Liver (tissue), 9 donors: ENCODE results near the gene PLCB2. TPM values are rescaled to one million over a fixed set of nuclear protein-coding genes. Genes with fewer than 3 reads are reported as not detected.

Experiments
- DNase-seq: peaks from one replicate; pipeline ENCODE4 v3.0.0-alpha.2; 2017; ENCODE audit warnings: low spot score
- H3K27ac ChIP-seq, 2 donors: one replicate each; pipeline ENCODE4 v1.7.0; 2013; ENCODE audit warnings: inconsistent platforms in 2 of 2, low read length in 2 of 2, control low read depth in 1 of 2, low read depth in 1 of 2, mild to moderate bottlenecking in 1 of 2
- H3K27me3 ChIP-seq, 4 donors: one replicate each; pipeline versions ENCODE4 v1.6.1 to v1.7.0; 2013; ENCODE audit warnings: low read length in 3 of 4, inconsistent platforms in 1 of 4, mild to moderate bottlenecking in 1 of 4, moderate library complexity in 1 of 4; ENCODE audit not compliant: control insufficient read depth in 4 of 4, insufficient read depth in 4 of 4
- H3K36me3 ChIP-seq, 4 donors: one replicate each; pipeline versions ENCODE4 v1.6.1 to v1.7.0; 2013; ENCODE audit warnings: low read length in 3 of 4, mild to moderate bottlenecking in 3 of 4, low read depth in 1 of 4, moderate library complexity in 1 of 4; ENCODE audit not compliant: control insufficient read depth in 4 of 4, insufficient read depth in 3 of 4
- H3K4me1 ChIP-seq, 4 donors: one replicate each; pipeline versions ENCODE4 v1.6.1 to v1.7.0; 2013; ENCODE audit warnings: low read length in 3 of 4, mild to moderate bottlenecking in 3 of 4, moderate library complexity in 1 of 4; ENCODE audit not compliant: control insufficient read depth in 4 of 4, insufficient read depth in 4 of 4
- H3K4me3 ChIP-seq, 3 donors: one replicate each; pipeline versions ENCODE4 v1.6.1 to v1.7.0; 2013; ENCODE audit warnings: low read length in 3 of 3, control low read depth in 1 of 3, low read depth in 1 of 3, mild to moderate bottlenecking in 1 of 3
- H3K9ac ChIP-seq, 2 donors: one replicate each; pipeline ENCODE4 v1.7.0; 2013; ENCODE audit warnings: low read length in 2 of 2, mild to moderate bottlenecking in 2 of 2, moderate library complexity in 2 of 2, control low read depth in 1 of 2, low read depth in 1 of 2
- H3K9me3 ChIP-seq, 4 donors: one replicate each; pipeline versions ENCODE4 v1.6.1 to v1.7.0; 2013; ENCODE audit warnings: low read length in 3 of 4; ENCODE audit not compliant: control insufficient read depth in 4 of 4
- EGR1 ChIP-seq, 2 donors: IDR thresholded peaks; 2 replicates each; pipeline ENCODE4 v1.6.1; 2016 to 2018; ENCODE audit warnings: antibody characterized with exemption in 2 of 2, low read depth in 2 of 2
- FOXA1 ChIP-seq: IDR thresholded peaks from 2 replicates; pipeline ENCODE4 v1.6.1; 2016; ENCODE audit warnings: antibody characterized with exemption
- FOXA2 ChIP-seq: IDR thresholded peaks from 2 replicates; pipeline ENCODE4 v1.6.1; 2016; ENCODE audit warnings: antibody characterized with exemption
- GABPA ChIP-seq, 2 donors: IDR thresholded peaks in 1 of 2; conservative IDR thresholded peaks in 1 of 2; 2 replicates each; pipeline ENCODE4 v1.6.1; 2016; ENCODE audit warnings: antibody characterized with exemption in 2 of 2, mild to moderate bottlenecking in 1 of 2, moderate library complexity in 1 of 2
- HNF4A ChIP-seq, 2 donors: conservative IDR thresholded peaks; 2 replicates each; pipeline ENCODE4 v1.6.1; 2016; ENCODE audit warnings: antibody characterized with exemption in 2 of 2, mild to moderate bottlenecking in 2 of 2
- HNF4G ChIP-seq: IDR thresholded peaks from 2 replicates; pipeline ENCODE4 v1.6.1; 2016; ENCODE audit warnings: antibody characterized with exemption
- JUND ChIP-seq, 2 donors: IDR thresholded peaks; 2 replicates each; pipeline ENCODE4 v1.6.1; 2016; ENCODE audit warnings: antibody characterized with exemption in 2 of 2
- NR2F2 ChIP-seq: IDR thresholded peaks from 2 replicates; pipeline ENCODE4 v1.6.1; 2016; ENCODE audit warnings: antibody characterized with exemption
- RAD21 ChIP-seq, 2 donors: IDR thresholded peaks; 2 replicates each; pipeline ENCODE4 v1.6.1; 2016; ENCODE audit warnings: antibody characterized with exemption in 2 of 2, mild to moderate bottlenecking in 2 of 2
- RXRA ChIP-seq, 2 donors: IDR thresholded peaks; 2 replicates each; pipeline ENCODE4 v1.6.1; 2017 to 2018; ENCODE audit warnings: antibody characterized with exemption in 2 of 2, mild to moderate bottlenecking in 1 of 2
- SP1 ChIP-seq: IDR thresholded peaks from 2 replicates; pipeline ENCODE4 v1.6.1; 2018; ENCODE audit warnings: antibody characterized with exemption, mild to moderate bottlenecking
- TAF1 ChIP-seq: conservative IDR thresholded peaks from 2 replicates; pipeline ENCODE4 v1.6.1; 2016; ENCODE audit warnings: antibody characterized with exemption, mild to moderate bottlenecking
- YY1 ChIP-seq: IDR thresholded peaks from 2 replicates; pipeline ENCODE4 v1.6.1; 2016; ENCODE audit warnings: antibody characterized with exemption, mild to moderate bottlenecking
- ZBTB33 ChIP-seq: IDR thresholded peaks from 2 replicates; pipeline ENCODE4 v1.6.1; 2016; ENCODE audit warnings: antibody characterized with exemption
- WGBS: extraction: QIAGEN DNeasy Blood & Tissue Kit; methylation state at CpG from one replicate; pipeline ENCODE4 v1.1.7; 2013; 5-methylcytosine and 5-hydroxymethylcytosine counted together
- polyA plus RNA-seq, 2 donors: library from polyadenylated mRNA; stranded (reverse) in 1 of 2; unstranded in 1 of 2; fragments of 200-250 nt in 1 of 2; fragments of >200 nt in 1 of 2; fragmentation: Nextera tagmentation in 1 of 2; extraction: Ambion mirVana in 1 of 2; gene quantifications; one replicate each; pipeline versions ENCODE4 v1.2.1 to v1.2.3, GENCODE V29; 2013 to 2015
- total RNA-seq, 2 donors: library from RNA; depleted of rRNA; stranded (reverse); fragments of >200 nt; gene quantifications; one replicate each; pipeline ENCODE4 v1.2.3, GENCODE V29; 2014
- TF ChIP-seq, protein P1 (sequence below): fragments of 150-350 bp; IDR thresholded peaks from 2 replicates; pipeline ENCODE4 v1.5.1; 2017; ENCODE audit warnings: improper control_type of control experiment, low read depth, low read length; ENCODE audit not compliant: missing input control
- TF ChIP-seq, protein P2 (sequence below): IDR thresholded peaks from 2 replicates; pipeline ENCODE4 v1.6.1; 2016; ENCODE audit warnings: antibody characterized with exemption, mild to moderate bottlenecking
- TF ChIP-seq, protein P3 (sequence below): IDR thresholded peaks from 2 replicates; pipeline ENCODE4 v1.6.1; 2016; ENCODE audit warnings: antibody characterized with exemption
- TF ChIP-seq, protein P4 (sequence below): IDR thresholded peaks from 2 replicates; pipeline ENCODE4 v1.6.1; 2016; ENCODE audit warnings: antibody characterized with exemption
- donor health status: healthy.
- donor health status: healthy.
- donor health status: healthy.
- donor health status: healthy.
- donor health status: healthy.

PLCB2 gene
- total and polyA plus RNA-seq, 4 donors: 2.1 to 13.3 (median 7.6) TPM

GRCh38 chr15:40276927-40277326 is 30.8 kb downstream of the PLCB2 start:
- H3K9ac ChIP-seq: no peak overlapping the region
- no peak overlapping the region for H3K4me3 ChIP-seq
- H3K9me3 ChIP-seq: no peaks in the 10 kb centered on the region
- TF ChIP-seq, protein P1, sequence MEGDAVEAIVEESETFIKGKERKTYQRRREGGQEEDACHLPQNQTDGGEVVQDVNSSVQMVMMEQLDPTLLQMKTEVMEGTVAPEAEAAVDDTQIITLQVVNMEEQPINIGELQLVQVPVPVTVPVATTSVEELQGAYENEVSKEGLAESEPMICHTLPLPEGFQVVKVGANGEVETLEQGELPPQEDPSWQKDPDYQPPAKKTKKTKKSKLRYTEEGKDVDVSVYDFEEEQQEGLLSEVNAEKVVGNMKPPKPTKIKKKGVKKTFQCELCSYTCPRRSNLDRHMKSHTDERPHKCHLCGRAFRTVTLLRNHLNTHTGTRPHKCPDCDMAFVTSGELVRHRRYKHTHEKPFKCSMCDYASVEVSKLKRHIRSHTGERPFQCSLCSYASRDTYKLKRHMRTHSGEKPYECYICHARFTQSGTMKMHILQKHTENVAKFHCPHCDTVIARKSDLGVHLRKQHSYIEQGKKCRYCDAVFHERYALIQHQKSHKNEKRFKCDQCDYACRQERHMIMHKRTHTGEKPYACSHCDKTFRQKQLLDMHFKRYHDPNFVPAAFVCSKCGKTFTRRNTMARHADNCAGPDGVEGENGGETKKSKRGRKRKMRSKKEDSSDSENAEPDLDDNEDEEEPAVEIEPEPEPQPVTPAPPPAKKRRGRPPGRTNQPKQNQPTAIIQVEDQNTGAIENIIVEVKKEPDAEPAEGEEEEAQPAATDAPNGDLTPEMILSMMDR: no peak
- TF ChIP-seq HNF4G: no peak
- no peak for TF ChIP-seq YY1
- TF ChIP-seq, protein P2, sequence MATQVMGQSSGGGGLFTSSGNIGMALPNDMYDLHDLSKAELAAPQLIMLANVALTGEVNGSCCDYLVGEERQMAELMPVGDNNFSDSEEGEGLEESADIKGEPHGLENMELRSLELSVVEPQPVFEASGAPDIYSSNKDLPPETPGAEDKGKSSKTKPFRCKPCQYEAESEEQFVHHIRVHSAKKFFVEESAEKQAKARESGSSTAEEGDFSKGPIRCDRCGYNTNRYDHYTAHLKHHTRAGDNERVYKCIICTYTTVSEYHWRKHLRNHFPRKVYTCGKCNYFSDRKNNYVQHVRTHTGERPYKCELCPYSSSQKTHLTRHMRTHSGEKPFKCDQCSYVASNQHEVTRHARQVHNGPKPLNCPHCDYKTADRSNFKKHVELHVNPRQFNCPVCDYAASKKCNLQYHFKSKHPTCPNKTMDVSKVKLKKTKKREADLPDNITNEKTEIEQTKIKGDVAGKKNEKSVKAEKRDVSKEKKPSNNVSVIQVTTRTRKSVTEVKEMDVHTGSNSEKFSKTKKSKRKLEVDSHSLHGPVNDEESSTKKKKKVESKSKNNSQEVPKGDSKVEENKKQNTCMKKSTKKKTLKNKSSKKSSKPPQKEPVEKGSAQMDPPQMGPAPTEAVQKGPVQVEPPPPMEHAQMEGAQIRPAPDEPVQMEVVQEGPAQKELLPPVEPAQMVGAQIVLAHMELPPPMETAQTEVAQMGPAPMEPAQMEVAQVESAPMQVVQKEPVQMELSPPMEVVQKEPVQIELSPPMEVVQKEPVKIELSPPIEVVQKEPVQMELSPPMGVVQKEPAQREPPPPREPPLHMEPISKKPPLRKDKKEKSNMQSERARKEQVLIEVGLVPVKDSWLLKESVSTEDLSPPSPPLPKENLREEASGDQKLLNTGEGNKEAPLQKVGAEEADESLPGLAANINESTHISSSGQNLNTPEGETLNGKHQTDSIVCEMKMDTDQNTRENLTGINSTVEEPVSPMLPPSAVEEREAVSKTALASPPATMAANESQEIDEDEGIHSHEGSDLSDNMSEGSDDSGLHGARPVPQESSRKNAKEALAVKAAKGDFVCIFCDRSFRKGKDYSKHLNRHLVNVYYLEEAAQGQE: no peak
- no peak for TF ChIP-seq FOXA1
- no peak for TF ChIP-seq EGR1 (IDR thresholded peaks at IDR 0.05; ENCODE audit: low read depth in 2 of 2)
- no peak for TF ChIP-seq TAF1
- TF ChIP-seq NR2F2: no peak
- TF ChIP-seq FOXA2: no peak
- TF ChIP-seq RXRA (IDR thresholded peaks at IDR 0.05): no peak
- TF ChIP-seq RAD21 (IDR thresholded peaks at IDR 0.05): no peak
- no peak for TF ChIP-seq HNF4A (conservative IDR thresholded peaks at IDR 0.05)
- TF ChIP-seq SP1: no peak
- TF ChIP-seq, protein P3, sequence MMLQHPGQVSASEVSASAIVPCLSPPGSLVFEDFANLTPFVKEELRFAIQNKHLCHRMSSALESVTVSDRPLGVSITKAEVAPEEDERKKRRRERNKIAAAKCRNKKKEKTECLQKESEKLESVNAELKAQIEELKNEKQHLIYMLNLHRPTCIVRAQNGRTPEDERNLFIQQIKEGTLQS: no peak
- no peak for TF ChIP-seq JUND (IDR thresholded peaks at IDR 0.05)
- TF ChIP-seq GABPA (IDR thresholded peaks at IDR 0.05 in 1 of 2, conservative IDR thresholded peaks at IDR 0.05 in 1 of 2): no peak
- no peak for TF ChIP-seq ZBTB33
- no peaks in the 10 kb centered on the region for H3K36me3 ChIP-seq
- WGBS: 69% methylated on average over 4 of the region's 4 CpGs
- DNase-seq: no peak
- H3K27ac ChIP-seq: no peak overlapping the region
- peaks cover 0 to 8% (median 2%) of the 10 kb centered on the region in 4 donors for H3K27me3 ChIP-seq
- H3K4me1 ChIP-seq: peaks cover 3 to 15% (median 10%) of the 10 kb centered on the region in 4 donors

DNA sequence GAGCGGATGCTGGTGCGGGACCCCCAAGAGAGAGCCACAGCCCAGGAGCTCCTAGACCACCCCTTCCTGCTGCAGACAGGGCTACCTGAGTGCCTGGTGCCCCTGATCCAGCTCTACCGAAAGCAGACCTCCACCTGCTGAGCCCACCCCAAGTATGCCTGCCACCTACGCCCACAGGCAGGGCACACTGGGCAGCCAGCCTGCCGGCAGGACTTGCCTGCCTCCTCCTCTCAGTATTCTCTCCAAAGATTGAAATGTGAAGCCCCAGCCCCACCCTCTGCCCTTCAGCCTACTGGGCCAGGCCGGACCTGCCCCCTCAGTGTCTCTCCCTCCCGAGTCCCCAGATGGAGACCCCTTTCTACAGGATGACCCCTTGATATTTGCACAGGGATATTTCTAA is 31.8 kb downstream of the PLCB2 start:
- Histone ChIP-seq H3K9me3 (no peaks in the 10 kb centered on the region), H3K9ac (no peak overlapping the region), H3K36me3 (no peaks in the 10 kb centered on the region), H3K27ac (no peak overlapping the region), H3K4me3 (no peak overlapping the region), H3K4me1 (peaks cover 7 to 19% (median 12%) of the 10 kb centered on the region in 4 donors), H3K27me3 (peaks cover 0 to 4% (median under 1%) of the 10 kb centered on the region in 4 donors)
- TF ChIP-seq JUND (IDR thresholded peaks at IDR 0.05) (no peak), HNF4G (no peak), EGR1 (IDR thresholded peaks at IDR 0.05; ENCODE audit: low read depth in 2 of 2) (no peak), NR2F2 (no peak), RXRA (IDR thresholded peaks at IDR 0.05) (no peak), GABPA (IDR thresholded peaks at IDR 0.05 in 1 of 2, conservative IDR thresholded peaks at IDR 0.05 in 1 of 2) (no peak), TAF1 (no peak), RAD21 (IDR thresholded peaks at IDR 0.05) (no peak), HNF4A (conservative IDR thresholded peaks at IDR 0.05) (no peak), YY1 (no peak), SP1 (no peak)
- TF ChIP-seq, protein P2: no peak
- TF ChIP-seq, protein P3: no peak
- TF ChIP-seq, protein P4, sequence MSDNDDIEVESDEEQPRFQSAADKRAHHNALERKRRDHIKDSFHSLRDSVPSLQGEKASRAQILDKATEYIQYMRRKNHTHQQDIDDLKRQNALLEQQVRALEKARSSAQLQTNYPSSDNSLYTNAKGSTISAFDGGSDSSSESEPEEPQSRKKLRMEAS: no peak
- DNase-seq: no peak
- WGBS: 92% methylated on average over 7 of the region's 7 CpGs
